HG03175 (cell line): ENCODE data around the gene SFXN5.

Source experiments
- ATAC-seq: cut with Tn5 transposase; IDR thresholded peaks from one replicate; pipeline ENCODE4 v1.9.1; 2021; ENCODE audit warnings: mild to moderate bottlenecking, moderate library complexity; ENCODE audit not compliant: unreplicated experiment

The SFXN5 gene

GRCh38 chr2:72981536-72981935, 90.0 kb downstream of the SFXN5 start:
- no peak for ATAC-seq

- ATAC-seq, result no peak
These were observed 90.8 kb downstream of the SFXN5 start for GRCh38 chr2:72980535-72981217.

- ATAC-seq, result no peak
These were observed 91.6 kb downstream of the SFXN5 start for GRCh38 chr2:72979896-72980295.

- no peak for ATAC-seq
These were observed 96.5 kb downstream of the SFXN5 start for GRCh38 chr2:72975017-72975416.

GRCh38 chr2:72974436-72974754, 97.1 kb downstream of the SFXN5 start:
- ATAC-seq, result no peak

GRCh38 chr2:72973566-72974435, 97.7 kb downstream of the SFXN5 start:
- peak; percentile 89 for ATAC-seq

GRCh38 chr2:72973137-72973535, 98.4 kb downstream of the SFXN5 start:
- no peak for ATAC-seq

- ATAC-seq, result no peak
These were observed 99.0 kb downstream of the SFXN5 start for GRCh38 chr2:72972352-72973136.

- ATAC-seq, result no peak
These were observed 100.5 kb downstream of the SFXN5 start for GRCh38 chr2:72971036-72971435.

GRCh38 chr2:72969706-72970105, 101.8 kb downstream of the SFXN5 start:
- no peak for ATAC-seq

- no peak for ATAC-seq
These were observed 103.2 kb downstream of the SFXN5 start for GRCh38 chr2:72968286-72968685.

GRCh38 chr2:72965770-72966450, 105.6 kb downstream of the SFXN5 start:
- no peak for ATAC-seq

- no peak for ATAC-seq
These were observed 106.5 kb downstream of the SFXN5 start for GRCh38 chr2:72965016-72965415.

GRCh38 chr2:72964146-72964525, 107.4 kb downstream of the SFXN5 start:
- ATAC-seq, result no peak

GRCh38 chr2:72963423-72964145, 107.9 kb downstream of the SFXN5 start:
- no peak for ATAC-seq

GRCh38 chr2:72962911-72963310, 108.6 kb downstream of the SFXN5 start:
- ATAC-seq, result no peak

- ATAC-seq, result no peak
These were observed 109.6 kb downstream of the SFXN5 start for GRCh38 chr2:72961853-72962468.

GRCh38 chr2:72961036-72961720, 110.3 kb downstream of the SFXN5 start:
- ATAC-seq, result no peak
